ENCODE measurements around the gene TXNRD2.

Gene TXNRD2

DNA sequence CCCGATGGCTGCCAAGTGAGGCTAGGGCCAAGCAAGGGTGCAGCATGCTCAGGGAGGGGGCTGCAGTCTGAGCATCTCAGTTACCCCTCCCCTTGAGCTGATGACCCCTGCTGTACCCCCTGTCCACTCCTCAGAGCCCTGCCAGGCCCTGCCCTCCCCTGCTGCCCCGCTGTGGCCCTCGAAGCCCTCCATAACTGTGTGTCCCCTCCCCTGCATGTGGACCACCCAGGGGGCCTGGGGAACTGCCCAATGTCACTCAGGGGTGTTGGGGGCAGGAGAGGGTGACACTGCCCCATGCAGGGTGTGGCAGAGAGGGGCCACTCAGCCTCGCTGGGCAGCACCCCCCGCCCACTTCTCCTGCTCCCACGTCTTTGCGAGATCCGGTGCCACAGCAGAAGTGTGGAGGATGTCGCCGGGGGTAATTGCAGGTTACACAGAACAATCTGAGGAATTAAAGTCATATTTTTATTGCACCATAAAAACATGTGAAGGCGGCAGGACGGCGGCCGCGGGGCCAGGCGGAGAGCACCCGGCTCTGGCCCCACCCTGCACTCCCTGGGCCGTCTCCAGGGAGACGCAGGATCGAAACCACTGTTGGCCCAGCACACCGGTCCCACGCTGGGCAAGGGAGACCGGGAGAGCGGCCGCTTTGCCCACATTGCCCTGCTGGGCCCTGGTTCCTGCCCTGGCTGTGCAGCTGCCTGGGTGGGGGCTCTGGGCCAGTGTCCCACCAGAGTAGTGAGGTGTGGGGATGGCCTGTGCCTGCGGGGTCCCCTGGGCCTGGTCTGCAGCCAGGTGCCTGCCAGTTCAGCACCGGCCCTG lies 68.3 kb downstream of the TXNRD2 start:
- no peak for DNase-seq

- DNase-seq, result no peak
Observed at GRCh38 chr22:19872779-19873137, 68.9 kb downstream of the TXNRD2 start.

DNA sequence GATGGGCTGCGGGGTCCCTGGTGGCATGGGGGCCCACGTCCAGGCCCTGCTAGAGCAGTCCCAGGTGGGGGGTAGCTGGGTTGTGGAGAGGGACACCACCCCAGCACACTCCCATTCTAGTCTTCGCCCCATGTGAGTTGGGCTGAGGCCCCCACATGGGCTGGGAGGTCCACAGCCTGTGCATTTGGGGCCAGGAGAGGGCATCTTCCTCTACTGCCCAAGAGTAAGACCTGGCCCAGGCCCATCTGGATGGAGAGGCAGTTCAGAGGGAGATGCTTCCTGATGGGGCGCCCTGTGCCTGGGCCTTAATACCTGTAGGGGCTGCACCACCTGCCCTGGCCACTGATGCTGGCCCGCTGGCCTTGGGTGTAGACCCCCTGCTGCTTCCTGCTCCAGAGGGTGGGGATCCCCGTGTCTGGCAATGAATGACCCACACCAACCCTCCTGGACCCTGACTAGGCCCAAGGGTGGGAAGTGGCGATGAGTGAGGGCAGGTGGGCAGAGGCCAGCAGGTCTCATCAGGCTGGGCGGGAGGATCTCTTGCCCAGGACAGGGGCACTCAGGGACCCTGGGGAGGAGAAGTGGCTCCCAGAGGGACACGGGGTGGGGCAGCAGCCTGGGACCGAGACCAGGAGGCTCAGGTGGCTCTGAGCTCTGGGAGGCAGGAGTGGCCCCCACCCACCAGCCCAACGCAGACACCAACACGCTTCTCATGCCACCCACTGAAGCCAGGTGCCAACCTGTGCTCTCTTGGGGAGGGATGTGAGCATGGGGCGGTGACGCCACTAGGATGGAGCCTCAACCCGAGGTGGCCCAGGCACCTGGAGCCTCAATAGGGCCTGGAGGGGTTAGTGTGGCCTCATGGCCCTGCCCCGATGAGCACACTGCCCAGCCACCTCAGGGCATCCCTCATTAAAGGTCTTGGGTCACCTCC lies 69.5 kb downstream of the TXNRD2 start:
- no peak for DNase-seq

DNA sequence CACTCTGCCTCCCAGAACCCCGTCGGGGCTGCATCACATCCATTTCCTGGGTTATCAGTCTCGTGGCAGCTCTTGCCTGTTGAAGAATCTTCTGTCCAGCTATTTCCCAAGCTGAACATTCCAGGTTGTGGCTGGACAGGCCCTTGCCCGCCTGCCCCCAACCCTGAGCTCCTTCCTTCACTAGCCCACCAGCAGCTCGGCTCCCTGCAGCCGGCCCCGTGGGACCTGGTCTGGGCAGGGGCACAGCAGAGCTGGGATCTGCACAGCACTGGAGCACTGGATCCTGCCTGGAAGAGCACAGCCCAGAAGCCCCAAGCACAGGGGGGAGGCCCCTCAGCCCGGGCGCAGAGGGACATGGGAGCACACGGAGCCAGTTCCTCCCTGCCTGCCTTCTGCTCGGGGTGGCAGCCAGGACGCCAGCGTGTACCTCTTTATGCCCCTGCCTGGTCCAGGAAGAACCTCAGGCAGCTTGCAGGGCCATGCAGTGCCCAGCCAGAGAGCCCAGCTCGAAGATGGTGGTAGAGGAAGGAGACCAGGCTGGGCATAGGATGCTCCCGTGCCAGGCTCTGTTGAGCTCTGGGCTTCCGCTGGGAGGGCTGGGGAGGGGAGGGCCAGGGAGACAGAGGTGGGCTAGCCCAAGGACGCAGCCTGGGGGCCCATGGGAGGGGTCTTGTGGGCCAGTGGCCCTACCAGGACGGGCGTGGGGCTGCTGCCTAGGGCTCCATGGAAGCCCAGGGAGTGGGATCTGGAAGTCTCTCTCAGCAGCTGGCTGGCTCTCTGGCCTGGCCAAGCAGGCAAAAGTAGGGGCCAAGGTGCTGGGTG lies 70.4 kb downstream of the TXNRD2 start:
- DNase-seq, result no peak

GRCh38 chr22:19870153-19871022 lies 71.2 kb downstream of the TXNRD2 start:
- no peak for DNase-seq

DNA sequence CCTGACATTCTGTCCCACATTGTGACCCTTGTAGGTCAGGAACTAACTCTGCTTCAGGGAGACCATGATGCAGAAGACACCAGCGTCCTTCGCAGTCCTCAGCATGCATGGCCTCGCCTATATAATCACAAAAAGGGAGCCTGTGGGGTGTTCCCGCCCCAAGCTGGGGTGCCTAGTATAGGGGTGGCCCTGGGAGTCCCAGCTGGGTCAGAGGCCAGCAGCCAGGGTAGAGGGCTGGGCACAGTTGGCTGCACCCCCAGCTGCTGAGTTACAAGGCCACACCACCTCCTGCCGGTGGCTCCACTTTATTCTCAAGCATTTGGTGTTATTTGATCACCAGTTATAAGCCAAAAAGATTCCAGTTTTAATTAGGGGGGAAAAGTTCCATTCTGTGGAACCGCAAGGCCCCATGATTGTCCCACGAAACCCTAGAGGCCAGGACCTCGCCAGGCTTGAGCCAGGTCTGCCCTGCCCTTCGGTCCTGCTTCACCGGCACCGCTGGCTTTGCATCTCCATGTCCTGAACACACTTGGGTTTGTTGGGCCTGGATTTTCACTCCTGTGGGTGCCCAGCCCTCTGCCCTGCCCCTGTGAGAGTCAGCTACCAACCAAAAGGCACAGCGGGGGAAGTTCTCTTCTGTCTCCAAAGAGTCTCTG lies 72.0 kb downstream of the TXNRD2 start:
- no peak for DNase-seq

GRCh38 chr22:19868773-19869471 lies 72.7 kb downstream of the TXNRD2 start:
- no peak for DNase-seq

DNA sequence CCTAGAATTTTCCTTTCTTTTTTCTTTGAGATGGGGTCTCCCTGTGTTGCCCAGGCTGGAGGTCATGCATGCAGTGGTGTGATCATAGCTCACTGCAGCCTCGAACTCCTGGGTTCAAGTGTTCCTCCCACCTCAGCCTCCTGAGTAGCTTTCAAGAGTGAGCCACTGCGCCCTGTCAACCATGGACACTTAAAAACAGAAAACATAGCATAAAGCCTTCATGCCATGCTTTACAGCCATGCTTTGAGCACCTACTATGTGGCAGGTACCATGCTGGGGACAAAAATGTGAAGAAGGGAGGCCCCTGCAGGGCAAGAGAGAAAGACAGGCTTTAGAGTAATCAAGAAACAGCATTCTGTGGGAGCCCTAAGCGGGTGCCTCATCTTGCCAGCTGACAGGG lies 73.3 kb downstream of the TXNRD2 start:
- DNase-seq, result no peak

GRCh38 chr22:19867617-19868016 lies 74.0 kb downstream of the TXNRD2 start:
- no peak for DNase-seq

DNA sequence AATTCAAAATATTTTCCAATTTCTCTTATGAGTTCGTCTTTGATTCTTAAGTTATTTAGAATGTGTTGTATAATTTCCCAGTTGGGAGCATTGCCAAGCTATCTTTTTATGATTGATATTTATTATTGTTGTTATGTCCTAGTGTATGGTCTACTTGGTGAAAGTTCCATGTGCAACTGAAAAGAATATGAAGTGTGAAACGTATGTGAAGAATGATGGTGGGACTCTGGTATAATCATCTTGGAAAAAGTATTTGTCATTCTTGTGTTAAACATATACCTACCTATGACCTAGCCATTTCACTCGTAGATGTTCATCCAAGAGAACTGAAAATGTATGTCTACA lies 75.0 kb downstream of the TXNRD2 start:
- DNase-seq, result no peak

GRCh38 chr22:19865141-19865829 lies 76.3 kb downstream of the TXNRD2 start:
- DNase-seq, result no peak

DNA sequence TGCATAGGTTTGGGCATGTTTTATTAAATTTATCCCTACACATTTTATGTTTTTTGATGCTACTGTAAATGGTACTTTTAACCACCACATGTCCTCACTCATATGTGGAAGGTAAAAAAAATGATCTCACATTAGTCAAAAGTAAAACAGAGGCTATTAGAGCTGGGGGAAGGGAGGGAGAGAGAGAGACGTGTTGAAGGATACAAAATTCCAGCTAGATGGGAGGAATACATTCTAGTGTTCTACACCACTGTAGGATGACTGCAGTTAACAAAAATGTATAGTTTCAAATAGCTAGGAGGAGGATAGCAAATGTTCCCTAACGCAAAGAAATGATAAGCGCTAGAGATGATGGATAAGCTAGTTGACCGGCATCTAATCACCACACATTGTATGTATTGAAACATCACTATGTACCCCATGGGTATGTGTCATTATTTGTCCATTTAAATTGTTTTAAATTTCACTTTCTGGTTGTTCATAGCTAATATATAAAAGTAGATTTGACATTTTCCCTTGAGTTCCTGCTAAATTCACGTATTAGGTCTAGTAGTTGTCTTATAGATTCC lies 77.0 kb downstream of the TXNRD2 start:
- DNase-seq, result no peak

- DNase-seq, result no peak
Observed at GRCh38 chr22:19863571-19863970, 78.0 kb downstream of the TXNRD2 start.

DNA sequence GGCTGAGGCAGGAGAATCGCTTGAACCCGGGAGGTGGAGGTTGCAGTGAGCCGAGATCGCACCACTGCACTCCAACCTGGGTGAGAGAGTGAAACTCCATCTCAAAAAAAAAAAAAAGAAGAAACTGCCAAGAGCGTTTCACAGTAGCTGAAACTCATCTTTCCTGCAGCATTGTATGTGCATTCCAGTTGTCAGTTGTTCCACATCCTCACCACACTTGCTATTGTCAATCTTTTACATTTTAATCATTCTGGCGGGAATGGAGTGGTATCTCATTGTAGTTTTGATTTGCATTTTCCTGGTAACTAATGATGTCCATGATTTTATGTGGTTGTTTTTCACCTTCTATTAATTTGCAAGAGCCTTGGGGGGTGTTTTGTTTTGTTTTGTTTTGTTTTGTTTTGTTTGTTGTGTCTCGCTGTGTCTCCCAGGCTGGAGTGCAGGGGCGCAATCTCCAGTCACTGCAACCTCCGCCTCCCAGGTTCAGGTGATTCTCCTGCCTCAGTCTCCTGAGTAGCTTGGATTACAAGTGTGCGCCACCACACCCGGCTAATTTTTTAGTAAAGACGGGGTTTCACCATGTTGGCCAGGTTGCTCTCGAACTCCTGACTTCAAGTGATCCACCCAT lies 78.9 kb downstream of the TXNRD2 start:
- DNase-seq, result no peak

DNA sequence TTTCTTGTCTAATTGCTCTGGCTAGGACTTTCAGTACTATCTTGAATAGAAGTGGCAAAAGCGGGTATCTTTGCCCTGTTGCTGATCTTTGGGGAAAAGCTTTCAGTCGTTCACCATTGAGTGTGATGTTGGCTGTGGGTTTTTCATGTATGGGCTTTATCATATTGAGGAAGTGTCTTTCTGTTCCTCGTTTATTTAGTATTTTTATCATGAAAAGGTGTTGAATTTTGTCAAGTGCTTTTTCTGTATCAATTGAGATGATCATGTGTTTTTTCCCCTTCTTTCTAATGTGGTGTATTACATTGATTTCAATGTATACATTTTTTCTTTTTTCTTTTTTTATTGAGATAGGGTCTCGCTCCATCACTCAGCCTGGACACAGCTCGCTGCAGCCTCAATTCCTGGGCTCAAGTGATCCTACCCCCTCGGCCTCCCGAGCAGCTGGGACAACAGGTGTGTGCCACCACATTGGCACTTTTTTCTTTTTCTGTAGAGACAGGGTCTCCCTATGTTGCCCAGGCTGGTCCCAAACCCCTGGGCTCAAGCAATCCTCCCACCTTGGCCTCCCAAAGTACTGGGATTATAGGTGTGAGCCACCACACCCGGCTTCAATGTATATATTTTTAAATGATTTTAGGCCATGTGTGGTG lies 81.6 kb downstream of the TXNRD2 start:
- no peak for DNase-seq

DNA sequence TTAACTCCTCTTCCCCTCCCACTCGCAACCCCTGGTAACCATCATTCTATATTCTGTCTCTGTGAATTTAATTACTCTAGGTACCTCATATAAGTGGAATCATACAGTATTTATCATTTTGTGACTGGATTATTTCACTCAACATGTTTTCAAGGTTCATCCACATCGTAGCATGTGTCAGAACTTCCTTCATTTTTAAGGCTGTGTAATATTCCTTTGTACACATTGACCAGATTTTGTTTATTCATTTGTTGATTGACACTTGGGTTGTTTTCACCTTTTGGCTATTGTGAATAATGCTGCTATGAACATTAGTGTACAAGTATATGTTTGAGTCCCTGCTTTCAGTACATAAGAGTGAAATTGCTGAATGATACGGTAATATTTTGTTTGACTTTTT lies 84.2 kb downstream of the TXNRD2 start:
- DNase-seq, result no peak

DNA sequence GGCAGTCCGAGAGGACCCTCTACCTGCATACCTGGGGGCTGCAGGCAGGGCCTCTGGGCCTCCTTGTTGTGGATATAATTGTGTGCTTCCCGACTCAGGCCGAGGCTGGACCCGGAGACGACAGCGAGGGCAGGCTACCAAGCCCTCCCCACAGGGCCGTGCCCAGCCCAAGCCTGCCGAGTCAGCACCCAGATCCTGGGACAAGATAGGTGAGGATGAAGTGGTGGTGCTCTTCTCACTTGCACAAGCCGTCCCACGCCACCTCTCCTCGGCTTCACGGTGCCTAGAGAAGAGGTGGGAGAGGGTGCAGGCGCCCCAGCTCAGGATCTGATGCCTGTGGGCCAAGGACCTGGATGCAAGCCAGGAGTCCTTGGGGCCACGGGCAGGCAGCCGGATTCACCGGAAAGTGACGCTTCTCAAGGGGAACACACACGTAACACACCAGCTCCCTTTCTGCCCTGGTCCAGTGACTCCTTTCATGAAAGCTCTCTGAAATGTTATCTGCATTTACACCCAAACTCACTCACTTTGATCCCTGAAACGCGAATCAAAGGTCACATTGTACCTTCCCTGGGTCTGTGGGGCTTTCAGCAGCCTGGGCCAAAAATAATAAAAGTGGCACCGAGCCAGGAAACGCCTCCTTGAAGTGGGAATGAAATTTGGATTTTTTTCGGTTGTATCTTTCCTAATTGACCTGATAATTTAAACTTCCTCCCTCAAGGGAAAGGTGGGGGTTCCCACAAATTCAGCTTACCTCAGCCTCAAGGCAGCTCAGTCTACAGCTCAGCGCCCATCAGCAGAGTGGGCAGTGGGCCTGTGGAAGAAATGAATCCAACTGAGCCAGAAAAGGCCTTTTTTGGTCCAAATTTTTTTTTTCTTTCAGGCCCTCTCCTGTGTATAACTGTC lies 85.9 kb downstream of the TXNRD2 start:
- DNase-seq, result peak; percentile 74
